Right lobe of liver (tissue), 6 donors: ENCODE data around the gene SPRED1. TPM values are rescaled to one million over a fixed set of nuclear protein-coding genes. Genes with fewer than 3 reads are reported as not detected.

Source experiments
- ATAC-seq, 4 donors: fragments of 200-7000 bp; cut with Tn5 transposase; one replicate each; pipeline ENCODE4 v1.9.1; 2020; ENCODE audit warnings: mild to moderate bottlenecking in 4 of 4, moderate library complexity in 4 of 4
- DNase-seq, 3 donors: peaks; one replicate each; pipeline ENCODE4 v3.0.0-alpha.2; 2020
- H3K27ac ChIP-seq, 3 donors: fragments of 200-600 bp; one replicate each; pipeline ENCODE4 v1.8.0; 2022
- H3K27me3 ChIP-seq, 2 donors: fragments of 200-600 bp; one replicate each; pipeline ENCODE4 v1.8.0; 2022
- H3K36me3 ChIP-seq, 4 donors: fragments of 200-600 bp; sonication (generic) in 1 of 4; one replicate each; pipeline versions ENCODE4 v1.5.1 to v1.8.0; 2017 to 2022; ENCODE audit warnings: control low read depth in 1 of 4
- H3K4me1 ChIP-seq, 4 donors: fragments of 200-600 bp; sonication (generic) in 1 of 4; one replicate each; pipeline versions ENCODE4 v1.5.1 to v1.8.0; 2017 to 2022; ENCODE audit warnings: control low read depth in 1 of 4
- H3K4me3 ChIP-seq, 3 donors: fragments of 200-600 bp; one replicate each; pipeline ENCODE4 v1.8.0; 2022
- H3K9me3 ChIP-seq, 4 donors: fragments of 200-600 bp; sonication (generic) in 1 of 4; one replicate each; pipeline versions ENCODE4 v1.5.1 to v1.8.0; 2017 to 2022; ENCODE audit warnings: control low read depth in 1 of 4
- CTCF ChIP-seq, 4 donors: fragments of 200-600 bp in 3 of 4; fragments of 450-650 bp in 1 of 4; IDR thresholded peaks; one replicate each; pipeline versions ENCODE4 v1.5.1 to v1.8.0; 2016 to 2022; ENCODE audit warnings: antibody characterized with exemption in 4 of 4, mild to moderate bottlenecking in 2 of 4
- POLR2A ChIP-seq: fragments of 450-650 bp; IDR thresholded peaks from one replicate; pipeline ENCODE4 v1.6.1; 2017; ENCODE audit warnings: antibody characterized with exemption, mild to moderate bottlenecking
- WGBS: methylation state at CpG from one replicate; pipeline ENCODE4 v1.1.6; 2018; ENCODE audit warnings: low coverage, low lambda C conversion rate; ENCODE audit not compliant: insufficient coverage; ENCODE audit errors: missing lambda C conversion rate; 5-methylcytosine and 5-hydroxymethylcytosine counted together
- intact Hi-C, 2 donors: fragments of 100-400 bp; cut with DNase I; formaldehyde crosslinking; loops; one replicate each; pipeline versions ENCODE4 v1.11.2 to v1.14.1; 2022
- long read RNA-seq: library from polyadenylated mRNA; unstranded; transcript quantifications from one replicate; pipeline ENCODE4 v2.0.0, GENCODE V29; 2019
- total RNA-seq, 6 experiments: library from RNA; depleted of rRNA in 2 of 6; stranded (reverse); fragments of >200 nt in 2 of 6; fragmentation: NEBNext Ultra II Directional in 3 of 6; extraction: Animal tissue kit (Norgen Biotek cat#: 25700) in 3 of 6; gene quantifications; one replicate each; pipeline versions ENCODE4 v1.1.0 to v1.2.4, GENCODE V29; 2016 to 2023
- donor health status: DM: no; HTN: yes; CAD: no.
- donor health status: DM: no; HTN: no; CAD: no.
- donor health status: DM: no; HTN: no; CAD: no.
- donor health status: DM: no; HTN: yes; CAD: no.
- donor health status: DM: no; HTN: yes; CAD: no.

SPRED1 gene
- 1 to 10 TPM; 4.5 to 9.6 (median 5.3) TPM for total RNA-seq
- long read RNA-seq: 0 reads

DNA sequence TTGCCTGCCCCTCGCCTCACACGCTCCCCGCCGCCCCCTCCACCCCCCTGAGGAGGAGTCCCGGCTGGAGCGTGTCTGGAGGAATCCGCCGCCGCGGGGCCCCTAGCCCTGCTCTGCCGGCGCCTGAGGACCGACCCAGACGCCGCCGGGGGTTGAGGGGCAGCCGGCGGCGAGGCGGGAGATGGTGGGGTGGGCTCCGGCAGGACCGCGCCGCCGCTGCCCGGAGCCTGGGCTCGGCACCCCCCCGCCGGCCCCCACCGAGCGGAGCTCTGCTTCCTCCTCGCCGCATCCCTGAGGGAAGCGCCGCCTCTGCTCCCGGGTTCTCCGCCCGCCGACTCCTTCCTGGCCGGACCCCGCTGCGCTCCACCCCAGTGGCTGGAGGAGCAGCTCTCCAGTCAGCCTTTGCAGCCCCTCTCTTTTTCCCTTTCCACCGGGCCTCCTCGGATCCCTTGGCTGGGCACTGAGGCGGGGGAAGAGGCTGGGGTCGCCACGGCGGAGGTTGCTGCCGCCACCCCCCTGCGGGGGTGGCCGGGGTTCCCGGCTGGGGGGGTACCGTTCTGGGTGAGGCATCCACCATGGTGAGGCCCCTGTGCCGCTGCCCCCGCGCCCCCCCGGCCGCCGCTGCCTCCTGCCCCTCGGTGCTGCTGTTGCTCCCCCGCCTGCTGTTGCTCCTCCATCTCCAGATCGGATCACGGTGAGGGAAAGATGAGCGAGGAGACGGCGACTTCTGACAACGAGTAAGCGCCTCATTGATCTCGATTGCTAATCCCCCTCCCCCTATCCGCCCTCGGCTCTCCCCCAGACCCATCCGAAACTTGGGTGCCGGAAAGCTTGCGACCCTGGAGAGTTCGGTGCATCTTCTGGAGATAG is at the start of gene SPRED1:
Gene SPRED1 (plus strand): TSS at position 356 of the 870 bp plus-strand sequence. CDS start 350 bp downstream, at position 706.
- intact Hi-C loops: no loop called here
- peak within 1 kb of the TSS; percentile 81 to 83 (median 81) for H3K4me3 ChIP-seq
- no peaks in the 10 kb centered on the region for H3K27me3 ChIP-seq
- DNase-seq (peak; percentile 70 to 74 (median 73)), ATAC-seq (peak; percentile 45 to 65 (median 60))
- TF ChIP-seq CTCF (IDR thresholded peaks at IDR 0.05) (no peak), POLR2A (no peak)
- no peaks in the 10 kb centered on the region for H3K9me3 ChIP-seq
- H3K36me3 ChIP-seq: no peaks in the 10 kb centered on the region
- peaks cover 0 to 13% (median 6%) of the 10 kb centered on the region in 4 donors for H3K4me1 ChIP-seq
- H3K27ac ChIP-seq: peak within 1 kb of the TSS; percentile 89 to 94 (median 89)
- WGBS: 0% methylated on average over 11 of the region's 75 CpGs

GRCh38 chr15:38205526-38206272 is 46.9 kb upstream of the SPRED1 start:
- no peak overlapping the region for H3K4me3 ChIP-seq
- peak in 1 of 4 donors; percentile 46 for ATAC-seq
- TF ChIP-seq CTCF (IDR thresholded peaks at IDR 0.05) (no peak), POLR2A (no peak)
- no peak for DNase-seq
- no peaks in the 10 kb centered on the region for H3K27me3 ChIP-seq
- intact Hi-C loops: no loop called here
- no peaks in the 10 kb centered on the region for H3K9me3 ChIP-seq
- 75% methylated on average over 3 of the region's 3 CpGs for WGBS
- H3K36me3 ChIP-seq: no peaks in the 10 kb centered on the region
- no peak overlapping the region for H3K27ac ChIP-seq
- no peaks in the 10 kb centered on the region for H3K4me1 ChIP-seq

DNA sequence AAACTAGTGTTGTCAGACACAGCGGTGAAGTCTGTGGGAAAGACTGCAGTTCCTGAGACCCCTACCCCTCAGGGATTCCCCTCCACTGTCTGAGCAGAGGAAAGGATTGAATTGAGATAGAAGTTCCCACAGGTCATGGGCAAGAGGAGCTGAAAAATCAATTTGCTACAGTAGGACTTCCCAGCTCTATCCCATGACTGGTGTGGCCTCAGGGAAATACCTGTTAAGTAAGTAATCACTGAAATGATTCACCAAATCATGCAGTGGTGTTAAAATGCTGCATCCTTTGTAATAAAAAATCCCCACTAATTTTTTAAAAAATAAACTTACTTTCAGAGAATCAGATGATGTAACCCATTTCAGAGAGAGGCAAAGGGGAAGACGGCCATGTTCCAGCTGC is 45.0 kb upstream of the SPRED1 start:
- TF ChIP-seq CTCF (IDR thresholded peaks at IDR 0.05) (no peak), POLR2A (no peak)
- intact Hi-C loops: no loop called here
- H3K4me3 ChIP-seq: no peak overlapping the region
- H3K9me3 ChIP-seq: no peaks in the 10 kb centered on the region
- H3K27me3 ChIP-seq: no peaks in the 10 kb centered on the region
- WGBS: 80% methylated on average over 2 of the region's 2 CpGs
- no peak overlapping the region for H3K27ac ChIP-seq
- no peaks in the 10 kb centered on the region for H3K36me3 ChIP-seq
- no peak for DNase-seq
- H3K4me1 ChIP-seq: no peaks in the 10 kb centered on the region
- ATAC-seq: no peak

DNA sequence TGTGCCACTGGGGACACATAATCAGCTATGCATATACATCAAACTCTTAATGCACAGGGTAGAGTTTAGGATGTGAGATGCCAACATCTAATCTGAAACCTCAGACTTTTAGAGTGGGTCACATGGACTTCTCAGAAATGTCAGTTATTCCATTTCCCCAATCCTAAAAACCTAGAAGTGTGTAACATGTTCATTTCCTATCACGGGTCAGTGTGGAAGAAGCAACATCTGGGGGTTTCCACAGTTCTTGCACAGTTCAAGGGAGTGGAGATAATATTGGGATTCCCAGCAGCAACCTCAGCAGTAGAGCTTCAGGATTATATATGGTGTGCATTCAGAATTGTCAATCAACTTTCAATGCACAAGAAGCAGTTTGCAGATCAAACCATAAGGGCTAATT is 44.4 kb upstream of the SPRED1 start:
- intact Hi-C loops: no loop called here
- DNase-seq (no peak), ATAC-seq (peak in 1 of 4 donors; percentile 32)
- Histone ChIP-seq H3K27ac (no peak overlapping the region), H3K36me3 (no peaks in the 10 kb centered on the region), H3K4me3 (no peak overlapping the region), H3K9me3 (no peaks in the 10 kb centered on the region), H3K27me3 (no peaks in the 10 kb centered on the region), H3K4me1 (no peaks in the 10 kb centered on the region)
- 55% methylated on average over 1 of the region's 1 CpG for WGBS
- TF ChIP-seq POLR2A (no peak), CTCF (IDR thresholded peaks at IDR 0.05) (no peak)
